SK-N-SH (cell line): Measurements from ENCODE around the gene CYP2W1. TPM values are rescaled to one million over a fixed set of nuclear protein-coding genes. Genes with fewer than 3 reads are reported as not detected.

ENCODE experiments used
- CTCF ChIA-PET: fragments of 300-600, 350-600 bp; formaldehyde crosslinking; extraction: SDS; loops from one replicate; lab custom pipeline; 2021; lab: Yijun Ruan, JAX
- POLR2A ChIA-PET: fragments of 350-600 bp; sonication (Branson Sonifier 250); formaldehyde crosslinking; extraction: SDS; loops from one replicate; lab custom pipeline; 2020; ENCODE audit warnings: antibody characterized with exemption, inconsistent platforms; lab: Yijun Ruan, JAX
- DNase-seq: peaks from one replicate; pipeline ENCODE4 v3.0.0; 2012
- H2AFZ ChIP-seq: fragments of 200-600 bp; sonication (generic); 2 replicates; pipeline ENCODE4 v1.8.1; 2016; ENCODE audit warnings: antibody characterized with exemption, mild to moderate bottlenecking, low read depth
- H3F3A ChIP-seq: fragments of 200-600 bp; sonication (generic); replicated peaks from 2 replicates; pipeline ENCODE3; 2016; ENCODE audit warnings: antibody characterized with exemption, mild to moderate bottlenecking; ENCODE audit not compliant: insufficient read depth
- H3K27ac ChIP-seq, 2 experiments: fragments of 200-500 bp in 1 of 2; fragments of 200-600 bp in 1 of 2; sonication (Bioruptor generic) in 1 of 2; sonication (generic), shearing (Covaris generic) in 1 of 2; 2 replicates each; pipeline versions ENCODE4 v1.5.1 to v1.6.1; 2014 to 2016; ENCODE audit warnings: low read depth in 2 of 2, inconsistent platforms in 1 of 2, low read length in 1 of 2, mild to moderate bottlenecking in 1 of 2, mixed read lengths in 1 of 2
- H3K27me3 ChIP-seq: fragments of 200-600 bp; sonication (generic), shearing (Covaris generic); 2 replicates; pipeline ENCODE4 v1.6.1; 2016; ENCODE audit warnings: mixed run types; ENCODE audit not compliant: insufficient read depth
- H3K36me3 ChIP-seq, 2 experiments: fragments of 200-500 bp in 1 of 2; fragments of 200-600 bp in 1 of 2; sonication (Bioruptor generic) in 1 of 2; sonication (generic) in 1 of 2; replicated peaks in 1 of 2; 2 replicates each; pipeline versions ENCODE3 to v1.5.1; 2014 to 2016; ENCODE audit warnings: low read length in 1 of 2, mild to moderate bottlenecking in 1 of 2; ENCODE audit not compliant: insufficient read depth in 2 of 2, control insufficient read depth in 1 of 2
- H3K4me1 ChIP-seq, 2 experiments: fragments of 200-500 bp in 1 of 2; fragments of 200-600 bp in 1 of 2; sonication (Bioruptor generic) in 1 of 2; sonication (generic), shearing (Covaris generic) in 1 of 2; 2 replicates each; pipeline versions ENCODE4 v1.5.1 to v1.6.1; 2014 to 2016; ENCODE audit warnings: low read depth in 1 of 2, low read length in 1 of 2, mixed run types in 1 of 2; ENCODE audit not compliant: insufficient read depth in 2 of 2, control insufficient read depth in 1 of 2
- H3K4me2 ChIP-seq: fragments of 200-600 bp; sonication (generic), shearing (Covaris generic); 2 replicates; pipeline ENCODE4 v1.6.1; 2017; ENCODE audit warnings: mixed run types
- H3K4me3 ChIP-seq, 2 experiments: fragments of 200-500 bp in 1 of 2; fragments of 200-600 bp in 1 of 2; sonication (Bioruptor generic) in 1 of 2; sonication (generic), shearing (Covaris generic) in 1 of 2; 2 replicates each; pipeline versions ENCODE4 v1.5.1 to v1.8.1; 2014 to 2016; ENCODE audit warnings: low read depth in 2 of 2, inconsistent platforms in 1 of 2, low read length in 1 of 2, mild to moderate bottlenecking in 1 of 2, mixed read lengths in 1 of 2, moderate library complexity in 1 of 2
- H3K79me2 ChIP-seq: fragments of 200-600 bp; sonication (generic); 2 replicates; pipeline ENCODE4 v1.8.1; 2017; ENCODE audit warnings: mild to moderate bottlenecking; ENCODE audit not compliant: insufficient read depth
- H3K9ac ChIP-seq: fragments of 200-600 bp; sonication (generic); 2 replicates; pipeline ENCODE4 v1.6.1; 2017; ENCODE audit warnings: mixed run types
- H3K9me2 ChIP-seq: fragments of 200-600 bp; sonication (generic); 2 replicates; pipeline ENCODE4 v1.6.1; 2017; ENCODE audit warnings: mixed run types
- H3K9me3 ChIP-seq: fragments of 200-600 bp; sonication (generic); 2 replicates; pipeline ENCODE4 v1.6.1; 2017; ENCODE audit warnings: mixed run types, mild to moderate bottlenecking, moderate library complexity
- H4K20me1 ChIP-seq: fragments of 200-600 bp; sonication (generic); 2 replicates; pipeline ENCODE4 v1.6.1; 2017; ENCODE audit warnings: mild to moderate bottlenecking, mixed run types; ENCODE audit not compliant: insufficient read depth
- ELF1 ChIP-seq: IDR thresholded peaks from 2 replicates; pipeline ENCODE4 v1.4.0; 2012
- EZH2phosphoT487 ChIP-seq: fragments of 200-600 bp; sonication (generic); IDR thresholded peaks from 2 replicates; pipeline ENCODE4 v1.6.1; 2017; ENCODE audit warnings: low read depth, mixed run types, mild to moderate bottlenecking, antibody characterized with exemption, moderate library complexity, borderline replicate concordance
- FOXM1 ChIP-seq: IDR thresholded peaks from 2 replicates; pipeline ENCODE4 v1.4.0; 2012; ENCODE audit warnings: low read depth, mild to moderate bottlenecking
- GABPA ChIP-seq: IDR thresholded peaks from 2 replicates; pipeline ENCODE4 v1.4.0; 2012; ENCODE audit warnings: low read depth, mild to moderate bottlenecking
- GATA2 ChIP-seq: sonication (generic); formaldehyde crosslinking; IDR thresholded peaks from 2 replicates; pipeline ENCODE4 v1.5.0; 2020; ENCODE audit warnings: mild to moderate bottlenecking, missing genetic modification reagents
- JUND ChIP-seq: IDR thresholded peaks from 2 replicates; pipeline ENCODE4 v1.4.0; 2012
- MEF2A ChIP-seq: IDR thresholded peaks from 2 replicates; pipeline ENCODE4 v1.4.0; 2012; ENCODE audit warnings: low read depth, borderline replicate concordance
- MXI1 ChIP-seq: IDR thresholded peaks from 2 replicates; pipeline ENCODE4 v1.6.1; 2012; ENCODE audit warnings: mild to moderate bottlenecking, low read depth, low read length, improper control_type of control experiment
- POLR2AphosphoS5 ChIP-seq: IDR thresholded peaks from 2 replicates; pipeline ENCODE4 v1.6.1; 2012; ENCODE audit warnings: low read depth, low read length
- RCOR1 ChIP-seq: fragments of 150-350 bp; IDR thresholded peaks from 2 replicates; pipeline ENCODE4 v1.6.1; 2017; ENCODE audit warnings: antibody characterized with exemption, low read length
- TAF1 ChIP-seq: IDR thresholded peaks from 2 replicates; pipeline ENCODE4 v1.6.1; 2012; ENCODE audit warnings: low read depth, mild to moderate bottlenecking, low read length, moderate library complexity, borderline replicate concordance
- YY1 ChIP-seq: IDR thresholded peaks from 2 replicates; pipeline ENCODE4 v1.4.0; 2012; ENCODE audit warnings: low read depth, mild to moderate bottlenecking
- ZBTB33 ChIP-seq: IDR thresholded peaks from 2 replicates; pipeline ENCODE4 v1.4.0; 2012; ENCODE audit warnings: low read depth, borderline replicate concordance
- WGBS: methylation state at CpG from one replicate; pipeline ENCODE4 v1.1.6; 2017; ENCODE audit warnings: low lambda C conversion rate; 5-methylcytosine and 5-hydroxymethylcytosine counted together
- polyA plus RNA-seq, 3 experiments: library from polyadenylated mRNA; depleted of rRNA; stranded (reverse); fragments of >200 nt; gene quantifications; 2 replicates each; pipeline ENCODE4 v1.2.3, GENCODE V29; 2012
- TF ChIP-seq, protein P1 (sequence below): fragments of 200-600 bp; sonication (generic); IDR thresholded peaks from 2 replicates; pipeline ENCODE4 v1.6.1; 2017; ENCODE audit warnings: antibody characterized with exemption, mild to moderate bottlenecking, moderate library complexity
- TF ChIP-seq, protein P2 (sequence below): IDR thresholded peaks from 2 replicates; pipeline ENCODE4; 2012

Gene CYP2W1
- polyA plus RNA-seq, 1 of the 3 experiments (the other 2 are of a cell fraction) = 0.10 TPM

- CTCF ChIA-PET = interaction anchor here (1.8 to 8.8 kb wide), 3 partner anchors 15 to 37 kb away, joined by 5 to 101 read pairs (median 46); partner anchors contain the start of gene GPR146
Observed at GRCh38 chr7:1029637-1030443, 46.9 kb downstream of the CYP2W1 start.

More at GRCh38 chr7:1029637-1030443, 46.9 kb downstream of the CYP2W1 start:
- Histone ChIP-seq H3K4me3 (no peak overlapping the region), H3K27ac (peak overlapping the region in 1 of 2 experiments; percentile 70; a peak in 3 of 4 replicates), H3K4me1 (peaks cover 11 to 14% of the 10 kb centered on the region in 2 experiments; a peak in 3 of 4 replicates), H3F3A (peaks cover 19% of the 10 kb centered on the region), H3K9me2 (no peaks in the 10 kb centered on the region), H3K4me2 (peak overlapping the region; percentile 99), H3K9ac (no peak overlapping the region; the same call in 1 of the 2 replicates), H3K79me2 (peaks cover 33% of the 10 kb centered on the region), H3K9me3 (no peaks in the 10 kb centered on the region), H4K20me1 (peaks cover 29% of the 10 kb centered on the region), H3K36me3 (peaks cover 14 to 18% of the 10 kb centered on the region in 2 experiments), H3K27me3 (no peaks in the 10 kb centered on the region), H2AFZ (no peak overlapping the region)
- DNase-seq = no peak
- WGBS = 95% methylated on average over 29 of the region's 33 CpGs
- POLR2A ChIA-PET = interaction anchor here (1.1 to 2.5 kb wide), 2 partner anchors 11 to 15 kb away, joined by 3 to 6 read pairs; partner anchors contain the start of gene GPR146
- TF ChIP-seq GABPA (no peak), EZH2phosphoT487 (no peak), FOXM1 (no peak), POLR2AphosphoS5 (no peak), ZBTB33 (no peak), MXI1 (no peak), GATA2 (no peak), MEF2A (no peak), TAF1 (no peak), JUND (no peak), YY1 (no peak), RCOR1 (no peak), ELF1 (no peak)
- TF ChIP-seq, protein P1, sequence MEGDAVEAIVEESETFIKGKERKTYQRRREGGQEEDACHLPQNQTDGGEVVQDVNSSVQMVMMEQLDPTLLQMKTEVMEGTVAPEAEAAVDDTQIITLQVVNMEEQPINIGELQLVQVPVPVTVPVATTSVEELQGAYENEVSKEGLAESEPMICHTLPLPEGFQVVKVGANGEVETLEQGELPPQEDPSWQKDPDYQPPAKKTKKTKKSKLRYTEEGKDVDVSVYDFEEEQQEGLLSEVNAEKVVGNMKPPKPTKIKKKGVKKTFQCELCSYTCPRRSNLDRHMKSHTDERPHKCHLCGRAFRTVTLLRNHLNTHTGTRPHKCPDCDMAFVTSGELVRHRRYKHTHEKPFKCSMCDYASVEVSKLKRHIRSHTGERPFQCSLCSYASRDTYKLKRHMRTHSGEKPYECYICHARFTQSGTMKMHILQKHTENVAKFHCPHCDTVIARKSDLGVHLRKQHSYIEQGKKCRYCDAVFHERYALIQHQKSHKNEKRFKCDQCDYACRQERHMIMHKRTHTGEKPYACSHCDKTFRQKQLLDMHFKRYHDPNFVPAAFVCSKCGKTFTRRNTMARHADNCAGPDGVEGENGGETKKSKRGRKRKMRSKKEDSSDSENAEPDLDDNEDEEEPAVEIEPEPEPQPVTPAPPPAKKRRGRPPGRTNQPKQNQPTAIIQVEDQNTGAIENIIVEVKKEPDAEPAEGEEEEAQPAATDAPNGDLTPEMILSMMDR = no peak
- TF ChIP-seq, protein P2, sequence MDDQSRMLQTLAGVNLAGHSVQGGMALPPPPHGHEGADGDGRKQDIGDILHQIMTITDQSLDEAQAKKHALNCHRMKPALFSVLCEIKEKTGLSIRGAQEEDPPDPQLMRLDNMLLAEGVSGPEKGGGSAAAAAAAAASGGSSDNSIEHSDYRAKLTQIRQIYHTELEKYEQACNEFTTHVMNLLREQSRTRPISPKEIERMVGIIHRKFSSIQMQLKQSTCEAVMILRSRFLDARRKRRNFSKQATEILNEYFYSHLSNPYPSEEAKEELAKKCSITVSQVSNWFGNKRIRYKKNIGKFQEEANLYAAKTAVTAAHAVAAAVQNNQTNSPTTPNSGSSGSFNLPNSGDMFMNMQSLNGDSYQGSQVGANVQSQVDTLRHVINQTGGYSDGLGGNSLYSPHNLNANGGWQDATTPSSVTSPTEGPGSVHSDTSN = no peak
